ENCODE measurements around the gene MILR1.
"Not testable (repeated sequence)": the region's sequence is repeated elsewhere in the genome, so short reads cannot be mapped to it uniquely, and the experiment has no call there.

GRCh38 chr17:64439521-64439920 lies 9.4 kb upstream of the MILR1 start:
- TF ChIP-seq CTCF (IDR thresholded peaks at IDR 0.05 in 8 of 11, conservative IDR thresholded peaks at IDR 0.05 in 3 of 11); POLR2AphosphoS5 (IDR thresholded peaks at IDR 0.05): not testable (repeated sequence)
